HG03439 (cell line): Measurements from ENCODE around the gene GABARAP.
A peak's percentile ranks its signal among the peaks of the same experiment; 100 is the strongest.

Experiments
- ATAC-seq: cut with Tn5 transposase; IDR thresholded peaks from one replicate; pipeline ENCODE4 v1.9.1; 2021; ENCODE audit warnings: mild to moderate bottlenecking, moderate library complexity; ENCODE audit not compliant: unreplicated experiment

The GABARAP gene

GRCh38 chr17:7241090-7241733 is 1.0 kb downstream of the GABARAP start:
- no peak for ATAC-seq

- ATAC-seq = no peak
Observed at GRCh38 chr17:7240375-7240774, 1.9 kb downstream of the GABARAP start.

GRCh38 chr17:7239091-7240027 is 2.9 kb downstream of the GABARAP start, which contains the start of gene PHF23:
Gene PHF23, minus strand, starts transcription at chr17:7239457. Its CDS starts 178 bp downstream, at chr17:7239279.
- peak; percentile 54 for ATAC-seq

- no peak for ATAC-seq
Observed at GRCh38 chr17:7238420-7239090, 3.7 kb downstream of the GABARAP start.

- ATAC-seq = no peak
Observed at GRCh38 chr17:7237761-7238419, 4.4 kb downstream of the GABARAP start.

- ATAC-seq = no peak
Observed at GRCh38 chr17:7237266-7237760, 4.9 kb downstream of the GABARAP start.

GRCh38 chr17:7236808-7237207 is 5.4 kb downstream of the GABARAP start:
- ATAC-seq = no peak

- ATAC-seq = no peak
Observed at GRCh38 chr17:7235693-7236665, 6.3 kb downstream of the GABARAP start.

- ATAC-seq = peak; percentile 46
Observed at GRCh38 chr17:7234083-7234951, 7.9 kb downstream of the GABARAP start, which contains the start of gene DVL2. Gene DVL2, minus strand, starts transcription at chr17:7234517. Its CDS starts 255 bp downstream, at chr17:7234262.

GRCh38 chr17:7233701-7234082 is 8.6 kb downstream of the GABARAP start:
- no peak for ATAC-seq

- ATAC-seq = no peak
Observed at GRCh38 chr17:7232114-7232513, 10.1 kb downstream of the GABARAP start.

- ATAC-seq = no peak
Observed at GRCh38 chr17:7229504-7229903, 12.7 kb downstream of the GABARAP start.

GRCh38 chr17:7228920-7229319 is 13.3 kb downstream of the GABARAP start:
- ATAC-seq = no peak

- ATAC-seq = no peak
Observed at GRCh38 chr17:7226721-7227710, 15.2 kb downstream of the GABARAP start.

- ATAC-seq = no peak
Observed at GRCh38 chr17:7225711-7226331, 16.4 kb downstream of the GABARAP start.

- ATAC-seq = no peak
Observed at GRCh38 chr17:7224661-7225111, 17.6 kb downstream of the GABARAP start.

GRCh38 chr17:7224110-7224509 is 18.1 kb downstream of the GABARAP start:
- ATAC-seq = no peak
